GM12873 (cell line): ENCODE data around the gene ASS1.

Experiments used
- CTCF ChIP-seq: IDR thresholded peaks from 2 replicates; pipeline ENCODE4 v1.5.1; 2012; ENCODE audit warnings: low read depth, mild to moderate bottlenecking, moderate library complexity, low read length, control low read depth; ENCODE audit not compliant: insufficient read depth; ENCODE audit errors: missing control alignments

Gene ASS1

GRCh38 chr9:130427326-130427725 lies 17.4 kb upstream of the ASS1 start:
- no peak for TF ChIP-seq CTCF

DNA sequence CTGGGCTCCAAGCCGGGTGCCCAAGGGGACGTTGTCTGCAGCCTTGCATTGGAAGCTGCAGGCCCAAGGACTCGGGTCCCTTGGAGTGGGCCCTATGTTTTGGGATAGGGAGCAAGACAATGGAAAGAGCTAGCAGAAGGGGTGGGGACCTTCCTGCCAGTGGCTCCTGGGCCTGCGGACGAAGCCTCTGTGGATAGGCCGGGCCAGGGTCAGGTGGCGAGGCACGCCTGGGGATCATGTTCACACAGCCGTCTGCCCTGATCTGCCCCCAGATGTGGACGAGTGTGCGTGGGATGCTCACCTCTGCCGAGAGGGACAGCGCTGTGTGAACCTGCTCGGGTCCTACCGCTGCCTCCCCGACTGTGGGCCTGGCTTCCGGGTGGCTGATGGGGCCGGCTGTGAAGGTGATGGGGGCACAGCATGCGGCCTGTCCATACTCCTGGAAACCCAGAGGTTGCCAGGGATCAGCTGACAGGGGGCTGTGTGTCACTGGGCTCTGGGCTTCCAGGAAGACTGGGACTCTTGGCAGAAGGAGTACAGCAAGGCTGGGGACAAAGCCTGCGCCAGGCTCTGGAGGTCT lies 16.6 kb upstream of the ASS1 start:
- TF ChIP-seq CTCF = no peak

- no peak for TF ChIP-seq CTCF
Observed at GRCh38 chr9:130429381-130429780, 15.4 kb upstream of the ASS1 start.

- TF ChIP-seq CTCF = no peak
Observed at GRCh38 chr9:130429831-130430230, 14.9 kb upstream of the ASS1 start.

DNA sequence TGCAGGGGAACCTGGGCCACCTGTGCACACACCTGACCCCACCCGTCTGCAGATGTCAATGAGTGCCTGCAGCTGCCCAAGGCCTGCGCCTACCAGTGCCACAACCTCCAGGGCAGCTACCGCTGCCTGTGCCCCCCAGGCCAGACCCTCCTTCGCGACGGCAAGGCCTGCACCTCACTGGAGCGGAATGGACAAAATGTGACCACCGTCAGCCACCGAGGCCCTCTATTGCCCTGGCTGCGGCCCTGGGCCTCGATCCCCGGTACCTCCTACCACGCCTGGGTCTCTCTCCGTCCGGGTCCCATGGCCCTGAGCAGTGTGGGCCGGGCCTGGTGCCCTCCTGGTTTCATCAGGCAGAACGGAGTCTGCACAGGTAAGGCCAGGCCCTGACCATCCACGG lies 14.5 kb upstream of the ASS1 start:
- no peak for TF ChIP-seq CTCF

GRCh38 chr9:130430734-130431535 lies 13.8 kb upstream of the ASS1 start:
- TF ChIP-seq CTCF = no peak

DNA sequence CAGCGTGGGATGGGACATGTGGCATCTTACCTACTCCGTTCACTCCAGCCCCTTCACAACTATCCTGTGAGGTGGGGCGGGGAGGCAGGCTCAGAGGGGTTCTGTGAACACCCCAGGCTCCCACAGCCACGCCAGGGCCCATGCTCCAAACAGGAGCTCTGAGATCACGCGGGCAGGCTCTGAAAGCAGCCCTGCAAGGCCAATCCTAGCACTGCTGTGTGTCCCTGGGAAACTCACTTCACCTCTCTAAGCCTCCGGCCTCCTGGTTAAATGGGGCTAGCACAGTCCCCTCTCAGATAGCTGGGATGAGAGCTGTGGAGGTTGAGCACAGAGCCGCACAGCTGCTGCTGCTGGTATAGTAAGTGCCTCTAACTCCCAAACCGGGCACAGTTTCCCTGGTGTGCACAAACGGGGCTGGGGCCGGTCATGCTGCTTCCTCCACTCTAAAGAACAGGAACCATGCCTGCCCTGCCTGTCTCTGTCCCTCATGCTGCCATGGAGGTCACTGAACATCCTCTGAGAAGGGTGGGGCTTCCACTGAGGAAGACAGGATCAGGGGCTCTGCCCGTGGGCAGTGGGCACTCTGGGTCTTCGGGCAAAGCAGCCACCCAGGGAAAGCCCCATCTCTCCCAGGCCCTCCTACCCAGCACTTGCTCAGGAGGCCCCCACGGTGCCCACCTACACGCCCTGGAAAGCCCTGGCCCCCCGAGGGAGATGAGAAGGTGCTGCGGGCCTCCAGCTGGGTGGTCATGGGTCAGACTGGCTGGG lies 13.0 kb upstream of the ASS1 start:
- no peak for TF ChIP-seq CTCF
